Neural progenitor cell (in vitro differentiated cells): Measurements from ENCODE around the gene LRRC10. TPM values are rescaled to one million over a fixed set of nuclear protein-coding genes. Genes with fewer than 3 reads are reported as not detected.
A peak's percentile ranks its signal among the peaks of the same experiment; 100 is the strongest.

Source experiments
- DNase-seq: peaks from one replicate; pipeline ENCODE4 v3.0.0-alpha.2; 2016; ENCODE audit warnings: low spot score
- H2AFZ ChIP-seq: fragments of 200-600 bp; sonication (generic); replicated peaks from 2 replicates; pipeline ENCODE4 v1.6.1; 2016; ENCODE audit warnings: antibody characterized with exemption
- H3F3A ChIP-seq: fragments of 200-600 bp; sonication (generic); 2 replicates; pipeline ENCODE4 v1.6.1; 2016; ENCODE audit warnings: antibody characterized with exemption, low read depth
- H3K27ac ChIP-seq: fragments of 200-600 bp; sonication (generic); 2 replicates; pipeline ENCODE4 v1.5.1; 2016; ENCODE audit warnings: mild to moderate bottlenecking
- H3K27me3 ChIP-seq: fragments of 200-600 bp; sonication (generic); 2 replicates; pipeline ENCODE4 v1.6.1; 2016; ENCODE audit warnings: mild to moderate bottlenecking, moderate library complexity
- H3K36me3 ChIP-seq: fragments of 200-600 bp; sonication (generic); 2 replicates; pipeline ENCODE4 v1.5.1; 2016
- H3K4me1 ChIP-seq: fragments of 200-600 bp; sonication (generic); 2 replicates; pipeline ENCODE4 v1.6.1; 2016; ENCODE audit warnings: mixed run types
- H3K4me2 ChIP-seq: fragments of 200-600 bp; sonication (generic); 2 replicates; pipeline ENCODE4 v1.6.1; 2016
- H3K4me3 ChIP-seq: fragments of 200-600 bp; sonication (generic); 2 replicates; pipeline ENCODE4 v1.5.1; 2016
- H3K79me2 ChIP-seq: fragments of 200-600 bp; sonication (generic); 2 replicates; pipeline ENCODE4 v1.6.1; 2016; ENCODE audit warnings: low read depth
- H3K9ac ChIP-seq: fragments of 200-600 bp; sonication (generic); 2 replicates; pipeline ENCODE4 v1.6.1; 2016
- H3K9me3 ChIP-seq: fragments of 200-600 bp; sonication (generic); 2 replicates; pipeline ENCODE4 v1.5.1; 2016; ENCODE audit warnings: low read depth
- H4K20me1 ChIP-seq: fragments of 200-600 bp; sonication (generic); 2 replicates; pipeline ENCODE4 v1.6.1; 2016; ENCODE audit warnings: low read depth
- H3K27ac Mint-ChIP-seq: 3 replicates; pipeline ENCODE4 v1.8.0; 2021; ENCODE audit warnings: mixed read lengths
- H3K27me3 Mint-ChIP-seq: 2 replicates; pipeline ENCODE4 v1.8.0; 2022; ENCODE audit warnings: low read depth, mild to moderate bottlenecking, inconsistent platforms, moderate library complexity, mixed read lengths; ENCODE audit not compliant: insufficient read depth
- H3K36me3 Mint-ChIP-seq: 3 replicates; pipeline ENCODE4 v1.8.0; 2021; ENCODE audit warnings: mixed read lengths
- H3K4me1 Mint-ChIP-seq: 3 replicates; pipeline ENCODE4 v1.8.0; 2021; ENCODE audit warnings: mixed read lengths
- H3K4me3 Mint-ChIP-seq: 3 replicates; pipeline ENCODE4 v1.8.0; 2021; ENCODE audit warnings: mild to moderate bottlenecking, moderate library complexity, mixed read lengths
- H3K9me3 Mint-ChIP-seq: 3 replicates; pipeline ENCODE4 v1.8.0; 2020; ENCODE audit warnings: mixed read lengths
- CTCF ChIP-seq: fragments of 200-600 bp; sonication (generic); IDR thresholded peaks from 2 replicates; pipeline ENCODE4 v1.5.1; 2017; ENCODE audit warnings: antibody characterized with exemption, mild to moderate bottlenecking
- EZH2 ChIP-seq: fragments of 200-600 bp; sonication (generic); IDR thresholded peaks from 2 replicates; pipeline ENCODE4 v1.6.1; 2017; ENCODE audit warnings: antibody characterized with exemption, mild to moderate bottlenecking, moderate library complexity
- EZH2phosphoT487 ChIP-seq: fragments of 200-600 bp; sonication (generic); IDR thresholded peaks from 2 replicates; pipeline ENCODE4 v1.6.1; 2017; ENCODE audit warnings: antibody characterized with exemption
- total RNA-seq: library from RNA; depleted of rRNA; stranded (reverse); fragments of >200 nt; gene quantifications from 2 replicates; pipeline ENCODE4 v1.2.3, GENCODE V29; 2015; ENCODE audit warnings: low replicate concordance

Gene LRRC10
- total RNA-seq, 1 donor from 2014 or later, result not detected

- TF ChIP-seq EZH2, result no peak
- no peak for TF ChIP-seq CTCF
- no peak for TF ChIP-seq EZH2phosphoT487
- no peaks in the 10 kb centered on the region for H3K36me3 ChIP-seq
- Mint-ChIP-seq H3K36me3 (peaks cover 2% of the 10 kb centered on the region), H3K27me3 (no peaks in the 10 kb centered on the region), H3K4me3 (no peak overlapping the region), H3K4me1 (peaks cover 11% of the 10 kb centered on the region), H3K27ac (peak overlapping the region; percentile 6), H3K9me3 (no peaks in the 10 kb centered on the region)
- H3K9me3 ChIP-seq, result no peaks in the 10 kb centered on the region
- no peak overlapping the region for H3K4me3 ChIP-seq
- H3F3A ChIP-seq, result peaks cover 39% of the 10 kb centered on the region
- H4K20me1 ChIP-seq, result no peaks in the 10 kb centered on the region
- peaks cover 4% of the 10 kb centered on the region for H3K4me1 ChIP-seq
- no peak overlapping the region for H2AFZ ChIP-seq
- no peak overlapping the region for H3K27ac ChIP-seq
- no peaks in the 10 kb centered on the region for H3K79me2 ChIP-seq
- H3K27me3 ChIP-seq, result no peaks in the 10 kb centered on the region
- no peak overlapping the region for H3K4me2 ChIP-seq
- DNase-seq, result no peak
- no peak overlapping the region for H3K9ac ChIP-seq
Observed at GRCh38 chr12:69580074-69580473, 30.6 kb downstream of the LRRC10 start.

DNA sequence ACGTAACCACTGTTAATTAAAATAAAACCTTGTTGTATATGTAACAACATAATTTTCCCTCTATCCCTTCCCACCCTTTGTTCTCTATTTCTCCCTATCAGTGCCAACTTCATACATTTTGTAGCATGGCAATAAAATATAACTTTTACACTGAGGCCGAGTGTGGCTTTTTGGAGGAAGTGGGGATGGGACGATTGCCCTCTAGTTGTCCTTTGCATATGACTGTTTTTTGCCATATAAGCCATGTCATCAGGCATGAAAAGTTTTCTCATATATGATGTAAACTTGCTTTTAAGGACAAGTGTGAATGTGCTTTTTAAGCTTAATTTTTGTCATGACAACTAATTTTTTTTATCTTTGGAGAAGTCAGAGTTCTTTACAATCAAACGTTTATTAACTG, 31.7 kb downstream of the LRRC10 start:
- DNase-seq, result no peak
- Histone ChIP-seq H3K36me3 (no peaks in the 10 kb centered on the region), H3K27ac (no peak overlapping the region), H3F3A (peaks cover 39% of the 10 kb centered on the region), H3K27me3 (no peaks in the 10 kb centered on the region), H3K9me3 (no peaks in the 10 kb centered on the region), H3K4me3 (no peak overlapping the region), H3K79me2 (no peaks in the 10 kb centered on the region), H3K4me2 (no peak overlapping the region), H3K4me1 (no peaks in the 10 kb centered on the region), H2AFZ (no peak overlapping the region), H3K9ac (no peak overlapping the region), H4K20me1 (no peaks in the 10 kb centered on the region)
- no peak overlapping the region for H3K4me3 Mint-ChIP-seq
- H3K9me3 Mint-ChIP-seq, result no peaks in the 10 kb centered on the region
- H3K4me1 Mint-ChIP-seq, result peaks cover 8% of the 10 kb centered on the region
- peaks cover 2% of the 10 kb centered on the region for H3K27me3 Mint-ChIP-seq
- no peak for TF ChIP-seq CTCF
- TF ChIP-seq EZH2phosphoT487, result no peak
- TF ChIP-seq EZH2, result no peak
- H3K27ac Mint-ChIP-seq, result no peak overlapping the region
- H3K36me3 Mint-ChIP-seq, result peaks cover 9% of the 10 kb centered on the region

- no peak for TF ChIP-seq EZH2phosphoT487
- Mint-ChIP-seq H3K36me3 (peaks cover 12% of the 10 kb centered on the region), H3K27ac (no peak overlapping the region), H3K27me3 (peaks cover 2% of the 10 kb centered on the region), H3K9me3 (no peaks in the 10 kb centered on the region), H3K4me1 (peaks cover 6% of the 10 kb centered on the region), H3K4me3 (no peak overlapping the region)
- Histone ChIP-seq H3F3A (peaks cover 31% of the 10 kb centered on the region), H3K9ac (no peak overlapping the region), H2AFZ (no peak overlapping the region), H3K9me3 (no peaks in the 10 kb centered on the region), H3K4me3 (no peak overlapping the region), H3K36me3 (peaks cover 5% of the 10 kb centered on the region), H3K4me1 (no peaks in the 10 kb centered on the region), H3K27ac (no peak overlapping the region), H4K20me1 (no peaks in the 10 kb centered on the region), H3K27me3 (no peaks in the 10 kb centered on the region), H3K4me2 (no peak overlapping the region), H3K79me2 (no peaks in the 10 kb centered on the region)
- no peak for DNase-seq
Observed at GRCh38 chr12:69578283-69578682, 32.4 kb downstream of the LRRC10 start.

DNA sequence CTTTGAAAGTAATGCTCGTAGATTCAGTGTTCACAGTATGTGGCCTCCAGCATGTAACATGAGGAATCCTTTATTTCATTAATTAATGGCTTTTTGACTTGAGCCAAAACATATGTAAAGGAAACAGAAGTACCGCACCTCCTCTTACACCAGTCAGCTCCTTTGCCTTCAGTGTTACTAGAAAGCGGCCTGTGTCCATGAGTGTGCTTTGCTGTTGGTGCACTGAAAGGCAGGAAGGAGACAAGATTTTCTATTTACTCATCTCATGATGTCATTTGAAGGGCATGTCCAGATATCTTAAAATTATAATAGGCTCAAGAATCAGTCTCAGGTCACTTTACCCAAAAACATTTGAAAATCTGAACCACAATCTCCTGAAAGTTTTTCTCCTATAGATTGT, 35.4 kb downstream of the LRRC10 start:
- no peaks in the 10 kb centered on the region for H3K4me1 ChIP-seq
- H3K4me3 Mint-ChIP-seq, result no peak overlapping the region
- peaks cover 25% of the 10 kb centered on the region for H3K36me3 Mint-ChIP-seq
- no peak overlapping the region for H3K27ac Mint-ChIP-seq
- H3K79me2 ChIP-seq, result no peaks in the 10 kb centered on the region
- no peak overlapping the region for H3K9ac ChIP-seq
- DNase-seq, result no peak
- no peaks in the 10 kb centered on the region for H4K20me1 ChIP-seq
- no peak overlapping the region for H3K27ac ChIP-seq
- H3K27me3 ChIP-seq, result no peaks in the 10 kb centered on the region
- H2AFZ ChIP-seq, result no peak overlapping the region
- H3K9me3 ChIP-seq, result no peaks in the 10 kb centered on the region
- peaks cover 2% of the 10 kb centered on the region for H3K27me3 Mint-ChIP-seq
- no peak overlapping the region for H3K4me2 ChIP-seq
- no peaks in the 10 kb centered on the region for H3K9me3 Mint-ChIP-seq
- TF ChIP-seq CTCF (no peak), EZH2phosphoT487 (no peak), EZH2 (no peak)
- H3K36me3 ChIP-seq, result peaks cover 15% of the 10 kb centered on the region
- peaks cover 38% of the 10 kb centered on the region for H3F3A ChIP-seq
- H3K4me3 ChIP-seq, result no peak overlapping the region
- peaks cover 6% of the 10 kb centered on the region for H3K4me1 Mint-ChIP-seq
